ENCODE measurements around the gene TOPAZ1. TPM values are rescaled to one million over a fixed set of nuclear protein-coding genes. Genes with fewer than 3 reads are reported as not detected.
A peak's percentile ranks its signal among the peaks of the same experiment; 100 is the strongest.

The TOPAZ1 gene
- total and polyA plus RNA-seq, 2 of the 8 experiments (the other 6 are each of a cell fraction or from before 2014, with no cell fraction given), result not detected

- Histone ChIP-seq H3K79me1 (ENCODE audit: low read depth, low read length) (no peaks in the 10 kb centered on the region), H3K23me2 (ENCODE audit: low read depth, low read length) (no peaks in the 10 kb centered on the region), H3K56ac (replicated peaks; ENCODE audit: insufficient read length, low read depth, low read length) (no peak overlapping the region), H4K91ac (replicated peaks; ENCODE audit: insufficient read length, low read length) (no peak overlapping the region), H3K18ac (ENCODE audit: extremely low read depth, low read length) (no peak overlapping the region), H3K9me3 (ENCODE audit: insufficient read depth in 2 of 2, low read depth in 1 of 2, low read length in 1 of 2) (no peaks in the 10 kb centered on the region), H2BK120ac (replicated peaks; ENCODE audit: low read depth, low read length) (no peak overlapping the region), H3K36me3 (ENCODE audit: control insufficient read depth in 2 of 4, insufficient read depth in 4 of 4, low read length in 3 of 4) (no peaks in the 10 kb centered on the region), H2BK12ac (ENCODE audit: low read depth, low read length) (no peak overlapping the region), H3K9ac (replicated peaks in 1 of 4; ENCODE audit: extremely low read depth in 1 of 4, low read depth in 3 of 4, low read length in 3 of 4) (no peak overlapping the region), H2BK5ac (ENCODE audit: low read depth, low read length) (no peak overlapping the region), H3K4me1 (replicated peaks in 1 of 4; ENCODE audit: control insufficient read depth in 3 of 4, insufficient read depth in 4 of 4, low read length in 3 of 4) (no peaks in the 10 kb centered on the region), H4K20me1 (replicated peaks in 1 of 2; ENCODE audit: control insufficient read depth in 1 of 2, insufficient read depth in 2 of 2, low read length in 2 of 2) (no peaks in the 10 kb centered on the region), H2AFZ (ENCODE audit: low read length) (no peak overlapping the region), H3K4me3 (ENCODE audit: extremely low read depth in 1 of 4, insufficient read depth in 2 of 4, low read depth in 3 of 4, low read length in 4 of 4) (no peak overlapping the region), H2BK20ac (ENCODE audit: low read length) (no peak overlapping the region), H3K23ac (ENCODE audit: insufficient read length) (no peak overlapping the region), H2AK5ac (ENCODE audit: low read depth, low read length) (no peak overlapping the region), H3K4me2 (ENCODE audit: insufficient read depth in 1 of 2, low read depth in 2 of 2, low read length in 2 of 2) (no peak overlapping the region), H2BK15ac (ENCODE audit: low read length) (no peak overlapping the region), H4K8ac (ENCODE audit: extremely low read depth, insufficient read depth, low read length) (no peak overlapping the region), H3K79me2 (ENCODE audit: control insufficient read depth in 1 of 2, insufficient read depth in 2 of 2, low read length in 2 of 2) (no peaks in the 10 kb centered on the region), H3K27me3 (replicated peaks in 1 of 4; ENCODE audit: control insufficient read depth in 3 of 4, extremely low read depth in 1 of 4, insufficient read depth in 3 of 4, low read length in 3 of 4) (no peaks in the 10 kb centered on the region), H3K27ac (ENCODE audit: low read depth, low read length) (no peak overlapping the region), H3K14ac (ENCODE audit: insufficient read length) (no peak overlapping the region), H3K4ac (replicated peaks; ENCODE audit: insufficient read length, low read depth, low read length) (no peak overlapping the region), H4K5ac (ENCODE audit: insufficient read length, low read depth, low read length) (no peak overlapping the region)
- ChIA-PET POLR2A (ENCODE audit: partially characterized antibody) (interaction anchor here (0.7 kb wide), 1 partner anchor 131 kb away, joined by 3 read pairs; no protein-coding TSS in a partner anchor), CTCF (ENCODE audit: partially characterized antibody) (interaction anchor here (0.6 to 1.0 kb wide), 3 partner anchors 123 to 1641 kb away, joined by 3 to 4 read pairs (median 3); no protein-coding TSS in a partner anchor)
- 95% methylated on average over 2 of the region's 2 CpGs; no CpG with 5 or more reads in 1 of the 2 experiments for WGBS, 2 experiments (ENCODE audit: extremely low coverage in 1 of 2, insufficient coverage in 1 of 2, insufficient read length in 1 of 2, insufficient replicate concordance in 2 of 2, low coverage in 1 of 2, low lambda C conversion rate in 2 of 2, missing lambda C conversion rate in 1 of 2)
- DNase-seq (ENCODE audit: low read depth in 1 of 2, low spot score in 2 of 2), result no peak
- TF ChIP-seq MAFK (IDR thresholded peaks at IDR 0.05; ENCODE audit: low read depth, low read length) (peak; percentile 6; the same call in 1 of the 2 replicates), PHF8 (conservative IDR thresholded peaks at IDR 0.05; ENCODE audit: low read depth, low read length) (no peak)
- FAIRE-seq, result no peak
Observed at GRCh38 chr3:44326019-44326418, 84.3 kb downstream of the TOPAZ1 start.

Data from H1 (cell line).